H1 (cell line): Measurements from ENCODE around the gene MARS1. TPM values are rescaled to one million over a fixed set of nuclear protein-coding genes. Genes with fewer than 3 reads are reported as not detected.
A peak's percentile ranks its signal among the peaks of the same experiment; 100 is the strongest.

Source experiments
- CTCF ChIA-PET: fragments of 300-600 bp; sonication (Branson Sonifier 250); formaldehyde crosslinking; loops from one replicate; lab custom pipeline; 2021; ENCODE audit not compliant: partially characterized antibody; lab: Charles Lee
- POLR2A ChIA-PET: fragments of 300-600 bp; sonication (Branson Sonifier 250); formaldehyde crosslinking; loops from one replicate; lab custom pipeline; 2021; ENCODE audit warnings: inconsistent platforms; ENCODE audit not compliant: partially characterized antibody; lab: Charles Lee
- DNase-seq, 2 experiments: peaks; one replicate each; pipeline versions ENCODE4 v3.0.0 to v3.0.0-alpha.2; 2010 to 2022; ENCODE audit warnings: low spot score in 2 of 2, low read depth in 1 of 2, mixed read lengths in 1 of 2
- FAIRE-seq: peaks from 2 replicates; lab custom pipeline; 2011; peaks lifted over from hg19 to GRCh38; lab: Jason Lieb, UNC
- H2AFZ ChIP-seq: 2 replicates; pipeline ENCODE4 v1.8.1; 2012; ENCODE audit warnings: low read length, inconsistent platforms
- H2AK5ac ChIP-seq: 2 replicates; pipeline ENCODE4 v1.6.1; 2013; ENCODE audit warnings: low read depth, low read length
- H2BK120ac ChIP-seq: replicated peaks from 2 replicates; pipeline ENCODE3; 2013; ENCODE audit warnings: low read depth, low read length, inconsistent platforms
- H2BK12ac ChIP-seq: 2 replicates; pipeline ENCODE4 v1.6.1; 2013; ENCODE audit warnings: low read depth, low read length
- H2BK15ac ChIP-seq: 2 replicates; pipeline ENCODE4 v1.6.1; 2013; ENCODE audit warnings: low read length
- H2BK20ac ChIP-seq: 2 replicates; pipeline ENCODE4 v1.6.1; 2013; ENCODE audit warnings: low read length
- H2BK5ac ChIP-seq: 2 replicates; pipeline ENCODE4 v1.6.1; 2013; ENCODE audit warnings: low read depth, low read length
- H3K14ac ChIP-seq: 2 replicates; pipeline ENCODE4 v1.6.1; 2013; ENCODE audit warnings: inconsistent platforms; ENCODE audit not compliant: insufficient read length
- H3K18ac ChIP-seq: 2 replicates; pipeline ENCODE4 v1.6.1; 2013; ENCODE audit warnings: low read length; ENCODE audit errors: extremely low read depth
- H3K23ac ChIP-seq: 2 replicates; pipeline ENCODE4 v1.6.1; 2013; ENCODE audit warnings: inconsistent platforms; ENCODE audit not compliant: insufficient read length
- H3K23me2 ChIP-seq: 2 replicates; pipeline ENCODE4 v1.6.1; 2013; ENCODE audit warnings: low read depth, low read length
- H3K27ac ChIP-seq: 2 replicates; pipeline ENCODE4 v1.6.1; 2011; ENCODE audit warnings: low read depth, low read length, inconsistent platforms
- H3K27me3 ChIP-seq, 4 experiments: replicated peaks in 1 of 4; 1 replicate in 1 of 4; 2 replicates in 3 of 4; pipeline versions ENCODE4 v1.6.1 to v1.8.1; 2011 to 2013; ENCODE audit warnings: low read length in 3 of 4, mild to moderate bottlenecking in 3 of 4, inconsistent platforms in 2 of 4, mixed read lengths in 2 of 4, moderate library complexity in 1 of 4; ENCODE audit not compliant: control insufficient read depth in 3 of 4, insufficient read depth in 3 of 4; ENCODE audit errors: extremely low read depth in 1 of 4
- H3K36me3 ChIP-seq, 4 experiments: 2 replicates each; pipeline versions ENCODE4 v1.6.1 to v1.8.1; 2011 to 2013; ENCODE audit warnings: mild to moderate bottlenecking in 4 of 4, low read length in 3 of 4, moderate library complexity in 2 of 4, control low read depth in 1 of 4, inconsistent platforms in 1 of 4; ENCODE audit not compliant: insufficient read depth in 4 of 4, control insufficient read depth in 2 of 4
- H3K4ac ChIP-seq: replicated peaks from 2 replicates; pipeline ENCODE3; 2013; ENCODE audit warnings: low read length, low read depth, mixed read lengths, inconsistent platforms; ENCODE audit not compliant: insufficient read length
- H3K4me1 ChIP-seq, 4 experiments: replicated peaks in 1 of 4; 1 replicate in 1 of 4; 2 replicates in 3 of 4; pipeline versions ENCODE4 v1.6.1 to v1.8.1; 2011 to 2013; ENCODE audit warnings: low read length in 3 of 4, inconsistent platforms in 2 of 4, mixed read lengths in 1 of 4; ENCODE audit not compliant: insufficient read depth in 4 of 4, control insufficient read depth in 3 of 4
- H3K4me2 ChIP-seq, 2 experiments: 2 replicates each; pipeline versions ENCODE4 v1.6.1 to v1.8.1; 2011 to 2013; ENCODE audit warnings: low read depth in 2 of 2, low read length in 2 of 2, control low read depth in 1 of 2, inconsistent platforms in 1 of 2, mild to moderate bottlenecking in 1 of 2; ENCODE audit not compliant: insufficient read depth in 1 of 2
- H3K4me3 ChIP-seq, 4 experiments: fragments of 200-600, 300-600 bp in 1 of 4; sonication (generic), shearing (Covaris generic), sonication (Bioruptor Twin) in 1 of 4; 2 replicates each; pipeline versions ENCODE4 v1.5.1 to v1.8.1; 2011 to 2016; ENCODE audit warnings: low read length in 4 of 4, low read depth in 3 of 4, control low read depth in 2 of 4, inconsistent platforms in 2 of 4, mild to moderate bottlenecking in 2 of 4, mixed read lengths in 1 of 4, moderate library complexity in 1 of 4; ENCODE audit not compliant: insufficient read depth in 2 of 4; ENCODE audit errors: extremely low read depth in 1 of 4
- H3K56ac ChIP-seq: replicated peaks from 2 replicates; pipeline ENCODE3; 2013; ENCODE audit warnings: low read depth, mild to moderate bottlenecking, mixed read lengths, low read length, inconsistent platforms; ENCODE audit not compliant: insufficient read length
- H3K79me1 ChIP-seq: 2 replicates; pipeline ENCODE4 v1.6.1; 2013; ENCODE audit warnings: low read depth, low read length, control low read depth
- H3K79me2 ChIP-seq, 2 experiments: 2 replicates each; pipeline versions ENCODE4 v1.6.1 to v1.8.1; 2012 to 2013; ENCODE audit warnings: low read length in 2 of 2, mild to moderate bottlenecking in 2 of 2, inconsistent platforms in 1 of 2; ENCODE audit not compliant: insufficient read depth in 2 of 2, control insufficient read depth in 1 of 2
- H3K9ac ChIP-seq, 4 experiments: replicated peaks in 1 of 4; 1 replicate in 1 of 4; 2 replicates in 3 of 4; pipeline versions ENCODE4 v1.6.1 to v1.8.1; 2011 to 2013; ENCODE audit warnings: low read depth in 3 of 4, low read length in 3 of 4, control low read depth in 2 of 4, mild to moderate bottlenecking in 2 of 4, moderate library complexity in 2 of 4, inconsistent platforms in 1 of 4; ENCODE audit errors: extremely low read depth in 1 of 4
- H3K9me3 ChIP-seq, 2 experiments: 2 replicates each; pipeline versions ENCODE4 v1.6.1 to v1.8.1; 2012 to 2013; ENCODE audit warnings: mild to moderate bottlenecking in 2 of 2, moderate library complexity in 2 of 2, control low read depth in 1 of 2, inconsistent platforms in 1 of 2, low read depth in 1 of 2, low read length in 1 of 2, mixed read lengths in 1 of 2; ENCODE audit not compliant: insufficient read depth in 2 of 2
- H4K20me1 ChIP-seq, 2 experiments: replicated peaks in 1 of 2; 2 replicates each; pipeline versions ENCODE3 to v1.8.1; 2011 to 2013; ENCODE audit warnings: inconsistent platforms in 2 of 2, low read length in 2 of 2, mild to moderate bottlenecking in 1 of 2; ENCODE audit not compliant: insufficient read depth in 2 of 2, control insufficient read depth in 1 of 2
- H4K5ac ChIP-seq: 2 replicates; pipeline ENCODE4 v1.6.1; 2013; ENCODE audit warnings: low read length, low read depth, mixed read lengths, inconsistent platforms; ENCODE audit not compliant: insufficient read length
- H4K8ac ChIP-seq: 2 replicates; pipeline ENCODE4 v1.8.0; 2013; ENCODE audit warnings: mild to moderate bottlenecking, moderate library complexity, low read length, inconsistent platforms; ENCODE audit not compliant: insufficient read depth; ENCODE audit errors: extremely low read depth
- H4K91ac ChIP-seq: replicated peaks from 2 replicates; pipeline ENCODE3; 2013; ENCODE audit warnings: low read length, mixed read lengths, inconsistent platforms; ENCODE audit not compliant: insufficient read length
- GTF2F1 ChIP-seq: IDR thresholded peaks from 2 replicates; pipeline ENCODE4 v1.6.1; 2012; ENCODE audit warnings: low read depth, low read length, improper control_type of control experiment, borderline replicate concordance
- JUN ChIP-seq: IDR thresholded peaks from 2 replicates; pipeline ENCODE4 v1.6.1; 2011; ENCODE audit warnings: low read depth, mild to moderate bottlenecking, improper control_type of control experiment, low read length
- POLR2AphosphoS5 ChIP-seq: IDR thresholded peaks from 2 replicates; pipeline ENCODE4 v1.6.1; 2011; ENCODE audit warnings: low read depth, low read length
- YY1 ChIP-seq: IDR thresholded peaks from 2 replicates; pipeline ENCODE4 v1.6.1; 2011; ENCODE audit warnings: low read depth, mild to moderate bottlenecking, low read length
- WGBS, 2 experiments: shearing (Covaris generic) in 1 of 2; methylation state at CpG; one replicate each; pipeline versions ENCODE4 v1.1.6 to v1.1.7; 2013 to 2015; ENCODE audit warnings: low lambda C conversion rate in 2 of 2, mixed read lengths in 2 of 2, inconsistent platforms in 1 of 2, low coverage in 1 of 2, missing lambda C conversion rate in 1 of 2; ENCODE audit not compliant: insufficient replicate concordance in 2 of 2, insufficient coverage in 1 of 2, insufficient read length in 1 of 2; ENCODE audit errors: extremely low coverage in 1 of 2, missing lambda C conversion rate in 1 of 2; 5-methylcytosine and 5-hydroxymethylcytosine counted together
- polyA plus RNA-seq, 7 experiments: library from polyadenylated mRNA; depleted of rRNA in 3 of 7; stranded (reverse) in 5 of 7; unstranded in 2 of 7; fragments of >200 nt in 5 of 7; fragments of 200-250 nt in 2 of 7; gene quantifications; 1 replicate in 5 of 7; 2 replicates in 1 of 7; 4 replicates in 1 of 7; pipeline versions ENCODE4 v1.2.1 to v1.2.3, GENCODE V29; 2011 to 2013; ENCODE audit warnings: missing spikeins in 2 of 7, mixed read lengths in 2 of 7
- total RNA-seq: library from RNA; stranded (reverse); fragmentation: NEBNext Ultra II Directional; extraction: Animal tissue kit (Norgen Biotek cat#: 25700); gene quantifications from 2 replicates; pipeline ENCODE4 v1.2.1, GENCODE V29; 2021
- TF ChIP-seq, protein P1 (sequence below): IDR thresholded peaks from 2 replicates; pipeline ENCODE4 v1.6.1; 2012; ENCODE audit warnings: inconsistent platforms

The MARS1 gene
- total and polyA plus RNA-seq, 2 of the 8 experiments (the other 6 are each of a cell fraction or from before 2014, with no cell fraction given), result 194 to 407 TPM

GRCh38 chr12:57521525-57522010 is 33.7 kb downstream of the MARS1 start:
- no peak overlapping the region for H3K18ac ChIP-seq
- no peaks in the 10 kb centered on the region for H3K9me3 ChIP-seq
- TF ChIP-seq GTF2F1 (no peak), YY1 (no peak), JUN (no peak), POLR2AphosphoS5 (no peak)
- TF ChIP-seq, protein P1, sequence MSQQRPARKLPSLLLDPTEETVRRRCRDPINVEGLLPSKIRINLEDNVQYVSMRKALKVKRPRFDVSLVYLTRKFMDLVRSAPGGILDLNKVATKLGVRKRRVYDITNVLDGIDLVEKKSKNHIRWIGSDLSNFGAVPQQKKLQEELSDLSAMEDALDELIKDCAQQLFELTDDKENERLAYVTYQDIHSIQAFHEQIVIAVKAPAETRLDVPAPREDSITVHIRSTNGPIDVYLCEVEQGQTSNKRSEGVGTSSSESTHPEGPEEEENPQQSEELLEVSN, result no peak
- H3K9ac ChIP-seq, result no peak overlapping the region
- H3K27me3 ChIP-seq, result no peaks in the 10 kb centered on the region
- peaks cover 7 to 21% of the 10 kb centered on the region in 2 experiments for H4K20me1 ChIP-seq
- H3K14ac ChIP-seq, result no peak overlapping the region
- H3K27ac ChIP-seq, result no peak overlapping the region
- H3K4me1 ChIP-seq, result peaks cover 8 to 24% (median 14%) of the 10 kb centered on the region in 4 experiments
- H4K8ac ChIP-seq, result no peak overlapping the region
- no peak overlapping the region for H2AK5ac ChIP-seq
- H3K23me2 ChIP-seq, result peaks cover 19% of the 10 kb centered on the region
- no peak overlapping the region for H2BK15ac ChIP-seq
- no peak overlapping the region for H3K56ac ChIP-seq
- H2BK12ac ChIP-seq, result no peak overlapping the region; the same call in 1 of the 2 replicates
- no peak overlapping the region for H3K4ac ChIP-seq
- peak in 1 of 2 experiments; percentile 62 for DNase-seq
- FAIRE-seq, result no peak
- H4K91ac ChIP-seq, result no peak overlapping the region
- H2BK20ac ChIP-seq, result no peak overlapping the region
- peak overlapping the region; percentile 81 to 83 for H3K4me2 ChIP-seq
- peaks cover 13 to 35% (median 13%) of the 10 kb centered on the region in 4 experiments for H3K36me3 ChIP-seq
- H2AFZ ChIP-seq, result no peak overlapping the region
- no peak overlapping the region for H2BK120ac ChIP-seq
- no peaks in the 10 kb centered on the region; the same call in 1 of the 2 replicates for H3K79me1 ChIP-seq
- 32% methylated on average over 17 of the region's 17 CpGs; no CpG with 5 or more reads in 1 of the 2 experiments for WGBS, 2 experiments
- H2BK5ac ChIP-seq, result no peak overlapping the region
- no peak overlapping the region for H4K5ac ChIP-seq
- peaks cover 0 to 29% of the 10 kb centered on the region in 2 experiments; a peak in 2 of 4 replicates for H3K79me2 ChIP-seq
- no peak overlapping the region for H3K23ac ChIP-seq
- H3K4me3 ChIP-seq, result peak overlapping the region; percentile 55 to 95 (median 64)
- CTCF ChIA-PET, result interaction anchor here (0.8 to 2.0 kb wide), 4 partner anchors 31 to 279 kb away, joined by 3 to 4 read pairs (median 3); no protein-coding TSS in a partner anchor
- POLR2A ChIA-PET, result interaction anchor here (0.7 to 6.0 kb wide), 6 partner anchors 9 to 293 kb away, joined by 3 to 60 read pairs (median 22); partner anchors contain the start of gene KIF5A
